ENCODE results near the gene ADGRD1.
"Not testable (repeated sequence)": the region's sequence is repeated elsewhere in the genome, so short reads cannot be mapped to it uniquely, and the experiment has no call there.

Gene ADGRD1

GRCh38 chr12:131071950-131072349 lies 118.2 kb downstream of the ADGRD1 start:
- not testable (repeated sequence) for DNase-seq (ENCODE audit: low read depth, low spot score)

- no peak for DNase-seq (ENCODE audit: low read depth, low spot score)
Measured at GRCh38 chr12:131072451-131073230, 118.9 kb downstream of the ADGRD1 start.

- no peak for DNase-seq (ENCODE audit: low read depth, low spot score)
Measured at GRCh38 chr12:131074221-131075083, 120.7 kb downstream of the ADGRD1 start.

GRCh38 chr12:131075194-131075593 lies 121.5 kb downstream of the ADGRD1 start:
- DNase-seq (ENCODE audit: low read depth, low spot score), result no peak

- DNase-seq (ENCODE audit: low read depth, low spot score), result no peak
Measured at GRCh38 chr12:131075611-131076010, 121.9 kb downstream of the ADGRD1 start.

- no peak for DNase-seq (ENCODE audit: low read depth, low spot score)
Measured at GRCh38 chr12:131076296-131076695, 122.6 kb downstream of the ADGRD1 start.

- DNase-seq (ENCODE audit: low read depth, low spot score), result no peak
Measured at GRCh38 chr12:131076791-131077747, 123.4 kb downstream of the ADGRD1 start.

GRCh38 chr12:131077931-131078391 lies 124.3 kb downstream of the ADGRD1 start:
- no peak for DNase-seq (ENCODE audit: low read depth, low spot score)

GRCh38 chr12:131082290-131083194 lies 128.8 kb downstream of the ADGRD1 start:
- DNase-seq (ENCODE audit: low read depth, low spot score), result no peak

GRCh38 chr12:131084341-131085011 lies 130.8 kb downstream of the ADGRD1 start:
- DNase-seq (ENCODE audit: low read depth, low spot score), result no peak

- no peak for DNase-seq (ENCODE audit: low read depth, low spot score)
Measured at GRCh38 chr12:131085125-131085815, 131.6 kb downstream of the ADGRD1 start.

- DNase-seq (ENCODE audit: low read depth, low spot score), result no peak
Measured at GRCh38 chr12:131085816-131086591, 132.3 kb downstream of the ADGRD1 start.

GRCh38 chr12:131087302-131087818 lies 133.7 kb downstream of the ADGRD1 start:
- no peak for DNase-seq (ENCODE audit: low read depth, low spot score)

GRCh38 chr12:131087991-131088700 lies 134.4 kb downstream of the ADGRD1 start:
- no peak for DNase-seq (ENCODE audit: low read depth, low spot score)

- DNase-seq (ENCODE audit: low read depth, low spot score), result no peak
Measured at GRCh38 chr12:131088701-131089530, 135.2 kb downstream of the ADGRD1 start.

GRCh38 chr12:131089531-131090273 lies 136.0 kb downstream of the ADGRD1 start:
- no peak for DNase-seq (ENCODE audit: low read depth, low spot score)

Measured in activated naive CD8-positive, alpha-beta T cell treated with anti-CD3 and anti-CD28 coated beads, Interleukin-2, amount 50 U/mL, for 16 hours (primary cell).